Measurements from ENCODE around the gene WWP2.

Gene WWP2

DNA sequence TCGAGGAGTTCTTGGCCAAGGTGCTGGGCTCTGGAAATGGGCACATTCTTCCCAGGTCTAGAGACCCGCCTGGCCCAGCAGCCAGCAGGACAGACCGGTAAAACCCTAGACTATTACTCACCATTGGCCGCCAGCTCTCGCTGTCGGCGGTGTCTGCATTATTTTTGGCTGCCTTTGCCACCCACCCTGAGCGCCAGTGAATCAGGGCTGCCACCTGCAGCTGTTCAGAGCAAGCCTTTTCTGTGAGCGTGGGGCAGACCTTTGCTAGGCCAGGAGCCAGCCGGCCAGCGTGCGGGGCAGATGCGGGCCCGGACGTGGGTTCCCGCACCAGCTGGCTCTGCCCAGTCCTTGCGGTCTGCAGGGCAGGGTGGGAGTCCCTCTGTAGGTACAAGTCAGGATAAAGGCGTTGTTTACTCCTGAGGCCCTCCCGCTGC is 173.2 kb downstream of the WWP2 start:
- H3K9ac ChIP-seq (ENCODE audit: low read length in 5 of 5) = no peak overlapping the region
- no peak overlapping the region for H3K4me3 ChIP-seq (ENCODE audit: low read depth in 1 of 5, low read length in 5 of 5)
- H3K9me3 ChIP-seq (ENCODE audit: control insufficient read depth in 5 of 5, low read length in 5 of 5) = no peaks in the 10 kb centered on the region
- H3K27me3 ChIP-seq (ENCODE audit: control insufficient read depth in 5 of 5, insufficient read depth in 4 of 5, low read length in 5 of 5) = no peaks in the 10 kb centered on the region
- H3K36me3 ChIP-seq (ENCODE audit: control insufficient read depth in 5 of 5, insufficient read depth in 5 of 5, low read length in 5 of 5) = peaks cover 0 to 99% (median 96%) of the 10 kb centered on the region in 5 donors
- H3K27ac ChIP-seq (ENCODE audit: low read depth, low read length) = no peak overlapping the region
- H3K4me1 ChIP-seq (ENCODE audit: control insufficient read depth in 5 of 5, insufficient read depth in 5 of 5, low read length in 5 of 5) = no peaks in the 10 kb centered on the region

DNA sequence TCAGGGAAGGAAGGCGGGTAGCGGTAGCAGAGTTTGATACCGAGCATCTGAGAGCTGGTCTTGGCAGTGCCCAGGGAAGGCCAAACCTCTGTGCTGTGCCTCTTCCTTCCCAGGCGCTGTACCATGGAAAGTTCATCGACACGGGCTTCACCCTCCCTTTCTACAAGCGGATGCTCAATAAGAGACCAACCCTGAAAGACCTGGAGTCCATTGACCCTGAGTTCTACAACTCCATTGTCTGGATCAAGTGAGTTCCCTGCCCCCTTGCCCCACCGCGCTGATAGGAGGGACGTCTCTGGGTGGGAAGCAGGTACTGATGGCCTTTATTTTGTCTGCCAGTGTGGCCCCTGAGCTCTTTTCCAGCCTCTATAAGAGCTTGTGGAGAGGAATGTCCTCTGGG is 173.6 kb downstream of the WWP2 start:
- no peaks in the 10 kb centered on the region for H3K27me3 ChIP-seq (ENCODE audit: control insufficient read depth in 5 of 5, insufficient read depth in 4 of 5, low read length in 5 of 5)
- no peak overlapping the region for H3K27ac ChIP-seq (ENCODE audit: low read depth, low read length)
- H3K4me3 ChIP-seq (ENCODE audit: low read depth in 1 of 5, low read length in 5 of 5) = no peak overlapping the region
- peaks cover 0 to 2% (median 0%) of the 10 kb centered on the region in 5 donors for H3K4me1 ChIP-seq (ENCODE audit: control insufficient read depth in 5 of 5, insufficient read depth in 5 of 5, low read length in 5 of 5)
- H3K36me3 ChIP-seq (ENCODE audit: control insufficient read depth in 5 of 5, insufficient read depth in 5 of 5, low read length in 5 of 5) = peaks cover 0 to 99% (median 98%) of the 10 kb centered on the region in 5 donors
- no peaks in the 10 kb centered on the region for H3K9me3 ChIP-seq (ENCODE audit: control insufficient read depth in 5 of 5, low read length in 5 of 5)
- no peak overlapping the region for H3K9ac ChIP-seq (ENCODE audit: low read length in 5 of 5)

DNA sequence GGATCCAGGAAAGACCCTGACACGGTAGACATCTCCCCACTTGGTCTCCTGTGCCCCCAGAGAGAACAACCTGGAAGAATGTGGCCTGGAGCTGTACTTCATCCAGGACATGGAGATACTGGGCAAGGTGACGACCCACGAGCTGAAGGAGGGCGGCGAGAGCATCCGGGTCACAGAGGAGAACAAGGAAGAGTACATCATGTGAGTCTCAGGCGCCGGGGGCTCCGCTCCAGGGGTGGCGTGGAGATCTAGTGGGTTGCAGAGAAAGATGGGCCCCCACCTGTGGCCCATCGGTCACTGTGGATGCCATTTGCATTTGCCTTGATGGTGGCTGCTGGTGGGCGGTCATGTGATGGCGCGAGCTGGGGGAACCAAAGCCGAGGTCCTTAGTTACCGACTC is 174.1 kb downstream of the WWP2 start:
- no peaks in the 10 kb centered on the region for H3K27me3 ChIP-seq (ENCODE audit: control insufficient read depth in 5 of 5, insufficient read depth in 4 of 5, low read length in 5 of 5)
- no peak overlapping the region for H3K9ac ChIP-seq (ENCODE audit: low read length in 5 of 5)
- H3K4me3 ChIP-seq (ENCODE audit: low read depth in 1 of 5, low read length in 5 of 5) = no peak overlapping the region
- no peaks in the 10 kb centered on the region for H3K9me3 ChIP-seq (ENCODE audit: control insufficient read depth in 5 of 5, low read length in 5 of 5)
- no peak overlapping the region for H3K27ac ChIP-seq (ENCODE audit: low read depth, low read length)
- peaks cover 0 to 7% (median 5%) of the 10 kb centered on the region in 5 donors for H3K4me1 ChIP-seq (ENCODE audit: control insufficient read depth in 5 of 5, insufficient read depth in 5 of 5, low read length in 5 of 5)
- peaks cover 0 to 99% (median 93%) of the 10 kb centered on the region in 5 donors for H3K36me3 ChIP-seq (ENCODE audit: control insufficient read depth in 5 of 5, insufficient read depth in 5 of 5, low read length in 5 of 5)

DNA sequence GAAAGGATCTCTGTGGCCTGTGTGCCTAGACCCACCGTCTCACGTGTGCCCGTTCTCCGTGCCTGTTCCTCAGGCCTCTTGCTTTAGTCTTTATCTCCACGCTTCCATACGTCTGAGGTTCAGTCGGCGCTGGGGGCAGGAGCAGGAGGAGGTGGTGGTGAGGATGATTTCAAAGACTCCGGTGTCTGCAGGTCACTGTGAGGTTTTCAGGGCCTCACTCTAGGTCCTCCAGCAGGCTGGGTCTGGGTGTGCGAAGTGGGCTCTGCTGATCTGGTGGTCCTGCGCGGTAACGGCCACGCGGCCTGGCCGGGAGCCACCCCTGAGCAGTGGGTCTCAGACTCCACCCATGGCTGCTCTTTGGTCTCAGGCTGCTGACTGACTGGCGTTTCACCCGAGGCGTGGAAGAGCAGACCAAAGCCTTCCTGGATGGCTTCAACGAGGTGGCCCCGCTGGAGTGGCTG is 174.6 kb downstream of the WWP2 start:
- H3K27me3 ChIP-seq (ENCODE audit: control insufficient read depth in 5 of 5, insufficient read depth in 4 of 5, low read length in 5 of 5) = no peaks in the 10 kb centered on the region
- peaks cover 0 to 12% (median 10%) of the 10 kb centered on the region in 5 donors for H3K4me1 ChIP-seq (ENCODE audit: control insufficient read depth in 5 of 5, insufficient read depth in 5 of 5, low read length in 5 of 5)
- H3K27ac ChIP-seq (ENCODE audit: low read depth, low read length) = no peak overlapping the region
- no peaks in the 10 kb centered on the region for H3K9me3 ChIP-seq (ENCODE audit: control insufficient read depth in 5 of 5, low read length in 5 of 5)
- H3K4me3 ChIP-seq (ENCODE audit: low read depth in 1 of 5, low read length in 5 of 5) = no peak overlapping the region
- no peak overlapping the region for H3K9ac ChIP-seq (ENCODE audit: low read length in 5 of 5)
- peaks cover 0 to 98% (median 88%) of the 10 kb centered on the region in 5 donors for H3K36me3 ChIP-seq (ENCODE audit: control insufficient read depth in 5 of 5, insufficient read depth in 5 of 5, low read length in 5 of 5)

DNA sequence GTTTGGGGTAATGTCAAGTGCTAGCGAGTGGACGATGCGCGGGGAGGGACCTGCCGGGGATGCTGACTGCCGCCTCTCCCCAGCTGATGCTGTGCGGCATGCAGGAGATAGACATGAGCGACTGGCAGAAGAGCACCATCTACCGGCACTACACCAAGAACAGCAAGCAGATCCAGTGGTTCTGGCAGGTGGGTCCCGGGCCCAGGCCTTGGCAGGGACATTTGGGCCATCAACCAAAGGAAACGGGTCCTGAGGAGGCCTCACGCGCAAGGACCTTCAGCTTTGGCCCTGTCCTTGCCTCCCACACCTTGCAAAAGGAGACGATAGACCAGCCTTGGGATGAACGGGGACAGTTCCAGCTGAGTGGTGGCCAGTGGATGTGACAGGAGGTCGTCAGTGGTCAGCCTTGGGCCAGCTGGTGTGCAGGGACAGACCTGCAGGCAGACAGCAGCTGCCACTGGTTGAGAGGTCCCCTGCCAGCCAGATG is 175.4 kb downstream of the WWP2 start:
- Histone ChIP-seq H3K9ac (ENCODE audit: low read length in 5 of 5) (no peak overlapping the region), H3K9me3 (ENCODE audit: control insufficient read depth in 5 of 5, low read length in 5 of 5) (no peaks in the 10 kb centered on the region), H3K36me3 (ENCODE audit: control insufficient read depth in 5 of 5, insufficient read depth in 5 of 5, low read length in 5 of 5) (peaks cover 0 to 91% (median 82%) of the 10 kb centered on the region in 5 donors), H3K27me3 (ENCODE audit: control insufficient read depth in 5 of 5, insufficient read depth in 4 of 5, low read length in 5 of 5) (no peaks in the 10 kb centered on the region), H3K4me1 (ENCODE audit: control insufficient read depth in 5 of 5, insufficient read depth in 5 of 5, low read length in 5 of 5) (peaks cover 0 to 19% (median 17%) of the 10 kb centered on the region in 5 donors), H3K27ac (ENCODE audit: low read depth, low read length) (no peak overlapping the region), H3K4me3 (ENCODE audit: low read depth in 1 of 5, low read length in 5 of 5) (no peak overlapping the region)

DNA sequence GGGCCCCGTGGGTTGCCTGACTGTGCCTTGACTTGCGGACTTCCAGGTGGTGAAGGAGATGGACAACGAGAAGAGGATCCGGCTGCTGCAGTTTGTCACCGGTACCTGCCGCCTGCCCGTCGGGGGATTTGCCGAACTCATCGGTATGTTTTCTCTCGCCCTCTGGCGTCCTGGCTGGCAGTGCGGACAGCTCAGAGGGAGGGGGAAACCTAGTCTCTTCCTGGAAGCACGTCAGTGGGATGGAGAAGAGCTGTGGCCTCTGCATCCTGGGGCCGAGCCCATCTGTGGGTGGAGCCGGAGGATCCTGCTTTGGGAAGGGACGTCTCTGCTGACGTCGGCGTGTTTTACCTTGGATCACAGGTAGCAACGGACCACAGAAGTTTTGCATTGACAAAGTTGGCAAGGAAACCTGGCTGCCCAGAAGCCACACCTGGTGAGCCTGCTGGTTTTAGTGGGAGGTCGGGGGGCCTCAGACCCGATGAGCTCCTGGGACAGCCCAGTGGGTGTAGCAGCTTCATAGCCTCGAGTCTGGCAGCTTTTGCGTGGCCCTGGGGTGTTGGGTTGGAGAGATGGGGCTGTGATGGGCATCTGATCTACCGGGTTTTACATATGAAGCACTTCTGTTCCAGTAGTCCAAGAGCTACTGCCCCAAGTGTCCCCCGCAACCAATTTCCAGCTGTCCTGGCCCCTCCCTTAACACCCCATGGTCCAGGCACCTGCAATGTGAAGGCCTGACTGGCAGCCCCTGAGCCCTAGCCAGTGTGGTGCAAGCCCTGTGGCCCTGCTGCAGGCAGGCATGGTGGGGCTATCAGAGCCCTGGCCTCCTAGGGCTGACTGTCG is 177.1 kb downstream of the WWP2 start:
- Histone ChIP-seq H3K9me3 (ENCODE audit: control insufficient read depth in 5 of 5, low read length in 5 of 5) (no peaks in the 10 kb centered on the region), H3K27ac (ENCODE audit: low read depth, low read length) (no peak overlapping the region), H3K9ac (ENCODE audit: low read length in 5 of 5) (no peak overlapping the region), H3K27me3 (ENCODE audit: control insufficient read depth in 5 of 5, insufficient read depth in 4 of 5, low read length in 5 of 5) (no peaks in the 10 kb centered on the region), H3K4me3 (ENCODE audit: low read depth in 1 of 5, low read length in 5 of 5) (no peak overlapping the region), H3K4me1 (ENCODE audit: control insufficient read depth in 5 of 5, insufficient read depth in 5 of 5, low read length in 5 of 5) (peaks cover 0 to 22% (median 20%) of the 10 kb centered on the region in 5 donors), H3K36me3 (ENCODE audit: control insufficient read depth in 5 of 5, insufficient read depth in 5 of 5, low read length in 5 of 5) (peaks cover 0 to 74% (median 65%) of the 10 kb centered on the region in 5 donors)

DNA sequence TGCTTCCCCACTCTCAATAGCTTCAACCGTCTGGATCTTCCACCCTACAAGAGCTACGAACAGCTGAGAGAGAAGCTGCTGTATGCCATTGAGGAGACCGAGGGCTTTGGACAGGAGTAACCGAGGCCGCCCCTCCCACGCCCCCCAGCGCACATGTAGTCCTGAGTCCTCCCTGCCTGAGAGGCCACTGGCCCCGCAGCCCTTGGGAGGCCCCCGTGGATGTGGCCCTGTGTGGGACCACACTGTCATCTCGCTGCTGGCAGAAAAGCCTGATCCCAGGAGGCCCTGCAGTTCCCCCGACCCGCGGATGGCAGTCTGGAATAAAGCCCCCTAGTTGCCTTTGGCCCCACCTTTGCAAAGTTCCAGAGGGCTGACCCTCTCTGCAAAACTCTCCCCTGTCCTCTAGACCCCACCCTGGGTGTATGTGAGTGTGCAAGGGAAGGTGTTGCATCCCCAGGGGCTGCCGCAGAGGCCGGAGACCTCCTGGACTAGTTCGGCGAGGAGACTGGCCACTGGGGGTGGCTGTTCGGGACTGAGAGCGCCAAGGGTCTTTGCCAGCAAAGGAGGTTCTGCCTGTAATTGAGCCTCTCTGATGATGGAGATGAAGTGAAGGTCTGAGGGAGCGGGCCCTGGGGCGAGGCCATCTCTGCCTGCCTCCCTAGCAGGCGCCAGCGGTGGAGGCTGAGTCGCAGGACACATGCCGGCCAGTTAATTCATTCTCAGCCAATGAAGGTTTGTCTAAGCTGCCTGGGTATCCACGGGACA is 177.9 kb downstream of the WWP2 start:
- Histone ChIP-seq H3K27me3 (ENCODE audit: control insufficient read depth in 5 of 5, insufficient read depth in 4 of 5, low read length in 5 of 5) (no peaks in the 10 kb centered on the region), H3K36me3 (ENCODE audit: control insufficient read depth in 5 of 5, insufficient read depth in 5 of 5, low read length in 5 of 5) (peaks cover 0 to 66% (median 57%) of the 10 kb centered on the region in 5 donors), H3K4me3 (ENCODE audit: low read depth in 1 of 5, low read length in 5 of 5) (no peak overlapping the region), H3K9ac (ENCODE audit: low read length in 5 of 5) (no peak overlapping the region), H3K9me3 (ENCODE audit: control insufficient read depth in 5 of 5, low read length in 5 of 5) (no peaks in the 10 kb centered on the region), H3K27ac (ENCODE audit: low read depth, low read length) (peak overlapping the region; percentile 87), H3K4me1 (ENCODE audit: control insufficient read depth in 5 of 5, insufficient read depth in 5 of 5, low read length in 5 of 5) (peaks cover 0 to 22% (median 20%) of the 10 kb centered on the region in 5 donors)

DNA sequence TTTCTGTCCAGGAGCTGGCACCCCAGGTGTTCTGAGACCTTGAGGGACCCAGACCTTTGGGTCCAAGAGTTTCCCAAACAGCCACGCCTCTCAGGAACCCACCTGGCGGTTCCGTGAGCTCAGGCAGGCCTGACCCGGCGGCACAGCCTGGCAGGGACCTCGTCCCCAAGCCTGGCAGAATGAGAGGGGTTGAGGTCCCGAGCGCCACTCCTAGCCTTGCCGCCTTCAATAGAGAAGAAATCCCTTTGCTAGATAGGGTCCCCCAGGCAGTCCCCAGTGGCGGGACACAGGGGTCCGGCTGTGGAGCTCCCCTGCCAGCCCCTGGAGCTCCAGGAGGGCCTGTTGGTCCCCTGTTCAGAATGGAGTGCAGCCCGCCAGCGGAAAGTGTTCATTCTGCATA is 178.5 kb downstream of the WWP2 start:
- Histone ChIP-seq H3K27me3 (ENCODE audit: control insufficient read depth in 5 of 5, insufficient read depth in 4 of 5, low read length in 5 of 5) (no peaks in the 10 kb centered on the region), H3K9ac (ENCODE audit: low read length in 5 of 5) (no peak overlapping the region), H3K36me3 (ENCODE audit: control insufficient read depth in 5 of 5, insufficient read depth in 5 of 5, low read length in 5 of 5) (peaks cover 0 to 59% (median 51%) of the 10 kb centered on the region in 5 donors), H3K9me3 (ENCODE audit: control insufficient read depth in 5 of 5, low read length in 5 of 5) (no peaks in the 10 kb centered on the region), H3K4me1 (ENCODE audit: control insufficient read depth in 5 of 5, insufficient read depth in 5 of 5, low read length in 5 of 5) (peaks cover 0 to 22% (median 20%) of the 10 kb centered on the region in 5 donors), H3K27ac (ENCODE audit: low read depth, low read length) (peak overlapping the region; percentile 87), H3K4me3 (ENCODE audit: low read depth in 1 of 5, low read length in 5 of 5) (no peak overlapping the region)

DNA sequence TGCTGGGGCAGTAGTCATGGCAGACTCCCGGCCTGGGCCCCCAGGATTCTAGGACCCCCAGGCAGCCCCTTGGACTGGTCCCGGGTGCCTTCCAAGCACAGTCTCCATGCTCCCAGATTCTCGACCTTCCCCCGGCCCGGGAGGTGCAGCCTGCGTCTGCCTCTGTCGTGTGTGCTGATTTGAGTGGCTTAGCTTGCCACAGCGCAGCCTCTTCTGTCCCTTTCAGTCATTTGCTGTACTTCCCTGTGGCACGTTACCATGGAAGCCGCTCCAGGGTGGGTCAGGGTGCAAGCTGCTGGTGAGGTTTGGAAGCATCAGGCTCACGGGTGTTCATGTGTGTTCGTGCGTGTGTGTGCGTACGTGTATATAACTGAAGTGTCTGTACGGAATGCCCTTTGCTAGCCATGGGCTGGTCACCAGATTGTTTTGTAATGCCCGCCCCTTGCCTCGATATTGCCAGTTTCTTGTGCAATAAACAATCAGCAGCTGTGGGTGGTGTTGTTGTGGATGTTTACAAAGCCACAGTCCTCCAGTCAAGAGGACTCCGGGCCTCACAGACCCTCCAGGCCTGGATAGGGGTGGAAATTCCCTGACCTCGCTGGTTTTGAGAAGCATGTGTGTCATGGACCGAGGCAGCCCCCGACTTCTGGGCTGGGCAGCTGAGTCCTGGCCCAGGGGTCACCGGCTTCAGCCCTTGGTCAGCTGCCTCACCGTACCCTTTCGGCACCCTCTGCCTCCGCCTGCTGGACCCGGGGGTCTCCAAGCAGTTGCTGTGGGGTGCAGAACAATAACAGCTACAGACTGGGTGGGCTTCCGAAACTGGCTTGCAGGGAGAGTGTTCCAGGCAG is 179.3 kb downstream of the WWP2 start:
- Histone ChIP-seq H3K36me3 (ENCODE audit: control insufficient read depth in 5 of 5, insufficient read depth in 5 of 5, low read length in 5 of 5) (peaks cover 0 to 51% (median 43%) of the 10 kb centered on the region in 5 donors), H3K27me3 (ENCODE audit: control insufficient read depth in 5 of 5, insufficient read depth in 4 of 5, low read length in 5 of 5) (no peaks in the 10 kb centered on the region), H3K9me3 (ENCODE audit: control insufficient read depth in 5 of 5, low read length in 5 of 5) (no peaks in the 10 kb centered on the region), H3K4me1 (ENCODE audit: control insufficient read depth in 5 of 5, insufficient read depth in 5 of 5, low read length in 5 of 5) (peaks cover 0 to 22% (median 20%) of the 10 kb centered on the region in 5 donors), H3K27ac (ENCODE audit: low read depth, low read length) (peak overlapping the region; percentile 87), H3K4me3 (ENCODE audit: low read depth in 1 of 5, low read length in 5 of 5) (peak overlapping the region in 3 of 5 donors; percentile 1 to 46 (median 37)), H3K9ac (ENCODE audit: low read length in 5 of 5) (peak overlapping the region in 1 of 5 donors; percentile 37)

All from subcutaneous abdominal adipose tissue (tissue), 5 donors.